IMR-90 (cell line): Measurements from ENCODE around the gene EFCAB8. TPM values are rescaled to one million over a fixed set of nuclear protein-coding genes. Genes with fewer than 3 reads are reported as not detected.

ENCODE experiments used
- ATAC-seq: fragments of 200-7000 bp; cut with Tn5 transposase; 2 replicates; pipeline ENCODE4 v1.9.1; 2020; ENCODE audit warnings: low read depth, mild to moderate bottlenecking, moderate library complexity
- BruUV-seq: library from RNA; stranded (reverse); fragments of 400-500 nt; replicated peaks from 2 replicates; lab custom pipeline; 2021; lab: Mats Ljungman, UMichigan
- CTCF ChIA-PET: fragments of 300-600 bp; formaldehyde crosslinking; extraction: SDS; loops from one replicate; lab custom pipeline; 2021; ENCODE audit warnings: antibody characterized with exemption; lab: Yijun Ruan, JAX
- POLR2A ChIA-PET: fragments of 300-600 bp; sonication (Branson Sonifier 250); formaldehyde crosslinking; loops from one replicate; lab custom pipeline; 2022; ENCODE audit warnings: antibody characterized with exemption; ENCODE audit not compliant: unreplicated experiment; lab: Charles Lee
- DNase-seq: peaks from one replicate; pipeline ENCODE4 v3.0.0; 2013
- H2AFZ ChIP-seq: replicated peaks from 2 replicates; pipeline ENCODE3; 2013; ENCODE audit warnings: low read length, mild to moderate bottlenecking; ENCODE audit not compliant: poor library complexity
- H2AK5ac ChIP-seq: 2 replicates; pipeline ENCODE4 v1.6.1; 2013; ENCODE audit warnings: low read depth, low read length, inconsistent platforms
- H2AK9ac ChIP-seq: replicated peaks from 2 replicates; pipeline ENCODE3; 2013; ENCODE audit warnings: mild to moderate bottlenecking, low read depth, low read length, moderate library complexity; ENCODE audit not compliant: poor library complexity
- H2BK120ac ChIP-seq: 2 replicates; pipeline ENCODE4 v1.6.1; 2013; ENCODE audit warnings: low read depth, low read length, inconsistent platforms
- H2BK15ac ChIP-seq: 3 replicates; pipeline ENCODE4 v1.6.1; 2013; ENCODE audit warnings: low read depth, low read length, inconsistent platforms
- H2BK20ac ChIP-seq: 2 replicates; pipeline ENCODE4 v1.6.1; 2013; ENCODE audit warnings: low read depth, mild to moderate bottlenecking, inconsistent platforms, low read length, moderate library complexity
- H2BK5ac ChIP-seq: 2 replicates; pipeline ENCODE4 v1.6.1; 2013; ENCODE audit warnings: mild to moderate bottlenecking, low read depth, low read length, inconsistent platforms; ENCODE audit not compliant: poor library complexity, severe bottlenecking
- H3K14ac ChIP-seq: replicated peaks from 2 replicates; pipeline ENCODE4 v1.6.1; 2013; ENCODE audit warnings: low read depth, low read length, inconsistent platforms
- H3K18ac ChIP-seq: 2 replicates; pipeline ENCODE4 v1.6.1; 2013; ENCODE audit warnings: low read depth, low read length, control low read depth
- H3K23ac ChIP-seq: 2 replicates; pipeline ENCODE4 v1.6.1; 2013; ENCODE audit warnings: low read depth, low read length, inconsistent platforms
- H3K27ac ChIP-seq: 2 replicates; pipeline ENCODE4 v1.5.1; 2013; ENCODE audit warnings: mild to moderate bottlenecking, control low read depth, low read length; ENCODE audit not compliant: insufficient read depth
- H3K27me3 ChIP-seq: 2 replicates; pipeline ENCODE4 v1.6.1; 2013; ENCODE audit warnings: low read length; ENCODE audit not compliant: control insufficient read depth, insufficient read depth
- H3K36me3 ChIP-seq: 2 replicates; pipeline ENCODE4 v1.6.1; 2013; ENCODE audit warnings: low read length, mixed read lengths; ENCODE audit not compliant: control insufficient read depth, insufficient read depth
- H3K4ac ChIP-seq: 2 replicates; pipeline ENCODE4 v1.6.1; 2013; ENCODE audit warnings: low read depth, low read length, inconsistent platforms
- H3K4me1 ChIP-seq: 2 replicates; pipeline ENCODE4 v1.6.1; 2013; ENCODE audit warnings: low read length, mixed read lengths; ENCODE audit not compliant: control insufficient read depth, insufficient read depth
- H3K4me2 ChIP-seq: 2 replicates; pipeline ENCODE4 v1.6.1; 2013; ENCODE audit warnings: low read depth, mild to moderate bottlenecking, control low read depth, low read length, moderate library complexity
- H3K4me3 ChIP-seq: 2 replicates; pipeline ENCODE4 v1.5.1; 2013; ENCODE audit warnings: low read depth, mild to moderate bottlenecking, control low read depth, low read length, moderate library complexity; ENCODE audit not compliant: insufficient read depth
- H3K56ac ChIP-seq: 2 replicates; pipeline ENCODE4 v1.6.1; 2013; ENCODE audit warnings: low read length, inconsistent platforms; ENCODE audit not compliant: insufficient read depth; ENCODE audit errors: extremely low read depth
- H3K79me1 ChIP-seq, 2 experiments: 2 replicates each; pipeline ENCODE4 v1.6.1; 2013; ENCODE audit warnings: low read length in 2 of 2, inconsistent platforms in 1 of 2, low read depth in 1 of 2
- H3K9ac ChIP-seq: 2 replicates; pipeline ENCODE4 v1.6.1; 2013; ENCODE audit warnings: low read depth, low read length, control low read depth
- H3K9me1 ChIP-seq: 2 replicates; pipeline ENCODE4 v1.6.1; 2013; ENCODE audit warnings: low read length, inconsistent platforms; ENCODE audit not compliant: insufficient read depth
- H3K9me3 ChIP-seq: 2 replicates; pipeline ENCODE4 v1.6.1; 2013; ENCODE audit warnings: low read length; ENCODE audit not compliant: control insufficient read depth, insufficient read depth
- H4K20me1 ChIP-seq: 2 replicates; pipeline ENCODE4 v1.6.1; 2013; ENCODE audit warnings: low read length, inconsistent platforms; ENCODE audit not compliant: insufficient read depth
- H4K5ac ChIP-seq: 2 replicates; pipeline ENCODE4 v1.6.1; 2013; ENCODE audit warnings: mild to moderate bottlenecking, low read depth, low read length, control low read depth
- H4K8ac ChIP-seq, 2 experiments: 2 replicates each; pipeline ENCODE4 v1.6.1; 2013; ENCODE audit warnings: low read depth in 2 of 2, low read length in 2 of 2, control low read depth in 1 of 2, inconsistent platforms in 1 of 2
- H4K91ac ChIP-seq: 2 replicates; pipeline ENCODE4 v1.6.1; 2013; ENCODE audit warnings: low read depth, low read length, inconsistent platforms; ENCODE audit not compliant: insufficient read depth
- BHLHE40 ChIP-seq: fragments of 150-350 bp; IDR thresholded peaks from 2 replicates; pipeline ENCODE4 v1.6.1; 2016; ENCODE audit warnings: mild to moderate bottlenecking, low read depth, low read length
- CEBPB ChIP-seq: IDR thresholded peaks from 2 replicates; pipeline ENCODE4 v1.6.1; 2012; ENCODE audit warnings: low read depth, low read length, improper control_type of control experiment
- FOS ChIP-seq: fragments of 150-350 bp; IDR thresholded peaks from 2 replicates; pipeline ENCODE4 v1.6.1; 2016; ENCODE audit warnings: low read depth, low read length
- MAFK ChIP-seq: IDR thresholded peaks from 2 replicates; pipeline ENCODE4 v1.6.1; 2012; ENCODE audit warnings: low read depth, low read length, improper control_type of control experiment
- MAZ ChIP-seq: IDR thresholded peaks from 2 replicates; pipeline ENCODE4 v1.6.1; 2012; ENCODE audit warnings: low read depth, mild to moderate bottlenecking, low read length, improper control_type of control experiment, moderate library complexity, borderline replicate concordance
- NFE2L2 ChIP-seq: fragments of 150-350 bp; IDR thresholded peaks from 2 replicates; pipeline ENCODE4 v1.6.1; 2016; ENCODE audit warnings: low read depth, mild to moderate bottlenecking, low read length
- POLR2A ChIP-seq: IDR thresholded peaks from 2 replicates; pipeline ENCODE4 v1.6.1; 2012; ENCODE audit warnings: mild to moderate bottlenecking, low read depth, low read length
- RAD21 ChIP-seq: IDR thresholded peaks from 2 replicates; pipeline ENCODE4 v1.6.1; 2012; ENCODE audit warnings: low read length, improper control_type of control experiment
- RCOR1 ChIP-seq: IDR thresholded peaks from 2 replicates; pipeline ENCODE4 v1.6.1; 2012; ENCODE audit warnings: mild to moderate bottlenecking, low read length, improper control_type of control experiment; ENCODE audit not compliant: insufficient replicate concordance
- SMC3 ChIP-seq: fragments of 150-350 bp; IDR thresholded peaks from 2 replicates; pipeline ENCODE4 v1.6.1; 2016; ENCODE audit warnings: low read depth, mild to moderate bottlenecking, antibody characterized with exemption, low read length, moderate library complexity
- WGBS, 2 experiments: methylation state at CpG; one replicate each; pipeline versions ENCODE4 v1.1.5 to v1.1.7; 2013; ENCODE audit warnings: missing lambda C conversion rate in 2 of 2; ENCODE audit not compliant: insufficient read length in 1 of 2; ENCODE audit errors: extremely low coverage in 2 of 2; 5-methylcytosine and 5-hydroxymethylcytosine counted together
- dilution Hi-C: fragments of 300-500 bp; cut with HindIII; formaldehyde crosslinking; loops from one replicate; pipeline ENCODE4 v1.14.3; 2018; ENCODE audit warnings: low sequenced_read_pairs; ENCODE audit not compliant: unreplicated experiment
- in situ Hi-C: fragments of 300-500 bp; cut with MboI; formaldehyde crosslinking; loops from 3 replicates; pipeline ENCODE4 v1.14.3; 2019; ENCODE audit warnings: low sequenced_read_pairs, inconsistent platforms, mixed read lengths
- intact Hi-C: fragments of 100-400 bp; cut with micrococcal nuclease; formaldehyde crosslinking; loops from 2 replicates; pipeline ENCODE4 v1.10.0; 2022
- polyA plus RNA-seq, 3 experiments: library from polyadenylated mRNA; depleted of rRNA; stranded (reverse); fragments of >200 nt; gene quantifications; 2 replicates each; pipeline ENCODE4 v1.2.3, GENCODE V29; 2012; ENCODE audit warnings: low replicate concordance in 1 of 3
- total RNA-seq: library from RNA; depleted of rRNA; stranded (reverse); fragments of >200 nt; gene quantifications from 2 replicates; pipeline ENCODE4 v1.2.3, GENCODE V29; 2012
- TF ChIP-seq, protein P1 (sequence below): conservative IDR thresholded peaks from 2 replicates; pipeline ENCODE4 v1.5.1; 2012; ENCODE audit warnings: mild to moderate bottlenecking, low read depth, low read length, improper control_type of control experiment
- TF ChIP-seq, protein P2 (sequence below): fragments of 150-350 bp; IDR thresholded peaks from 2 replicates; pipeline ENCODE4 v1.6.1; 2017; ENCODE audit warnings: mild to moderate bottlenecking, antibody characterized with exemption, low read length, low read depth

Gene EFCAB8
- total and polyA plus RNA-seq, 2 of the 4 experiments (the other 2 are of a cell fraction) = not detected

DNA sequence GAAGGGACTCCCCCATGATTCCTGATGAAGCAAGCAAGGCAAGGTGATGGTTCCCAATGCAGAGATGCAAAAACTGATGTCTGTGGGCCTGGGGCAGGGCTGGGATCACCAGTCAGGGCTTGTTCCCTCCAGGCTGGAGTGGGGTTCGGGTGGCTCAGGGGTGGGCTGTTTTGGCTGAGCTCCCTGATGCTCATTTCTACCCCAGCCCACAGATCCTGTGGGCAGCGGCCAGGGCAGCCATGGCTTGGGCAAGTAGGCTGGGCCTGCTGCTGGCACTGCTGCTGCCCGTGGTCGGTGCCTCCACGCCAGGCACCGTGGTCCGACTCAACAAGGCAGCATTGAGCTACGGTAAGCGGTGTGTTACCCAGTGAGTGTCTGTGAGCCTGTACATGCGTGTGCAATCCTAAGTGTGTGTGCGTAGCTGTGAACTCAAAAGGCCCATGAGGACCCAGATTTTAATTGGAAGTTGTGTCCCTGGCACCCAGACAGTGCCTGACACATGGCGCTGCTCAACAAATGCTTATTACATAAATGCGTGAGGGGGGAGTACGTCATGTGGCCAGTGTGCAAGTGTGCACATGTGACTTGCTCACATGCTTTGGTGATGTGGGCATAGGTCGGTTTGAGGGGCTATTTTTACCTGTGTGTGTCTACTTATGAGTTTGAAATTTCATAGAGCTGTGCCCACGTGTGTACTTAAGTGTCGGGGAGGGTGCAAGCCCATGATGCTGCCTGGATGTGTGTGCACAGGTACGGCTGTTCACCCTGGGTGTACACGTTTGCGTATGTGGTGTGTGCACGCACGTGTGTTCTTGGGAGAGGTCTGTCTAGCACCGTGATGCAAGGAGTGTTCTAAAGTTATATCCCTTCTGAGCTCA is 149.9 kb downstream of the EFCAB8 start (continued):
- TF ChIP-seq NFE2L2 = no peak

DNA sequence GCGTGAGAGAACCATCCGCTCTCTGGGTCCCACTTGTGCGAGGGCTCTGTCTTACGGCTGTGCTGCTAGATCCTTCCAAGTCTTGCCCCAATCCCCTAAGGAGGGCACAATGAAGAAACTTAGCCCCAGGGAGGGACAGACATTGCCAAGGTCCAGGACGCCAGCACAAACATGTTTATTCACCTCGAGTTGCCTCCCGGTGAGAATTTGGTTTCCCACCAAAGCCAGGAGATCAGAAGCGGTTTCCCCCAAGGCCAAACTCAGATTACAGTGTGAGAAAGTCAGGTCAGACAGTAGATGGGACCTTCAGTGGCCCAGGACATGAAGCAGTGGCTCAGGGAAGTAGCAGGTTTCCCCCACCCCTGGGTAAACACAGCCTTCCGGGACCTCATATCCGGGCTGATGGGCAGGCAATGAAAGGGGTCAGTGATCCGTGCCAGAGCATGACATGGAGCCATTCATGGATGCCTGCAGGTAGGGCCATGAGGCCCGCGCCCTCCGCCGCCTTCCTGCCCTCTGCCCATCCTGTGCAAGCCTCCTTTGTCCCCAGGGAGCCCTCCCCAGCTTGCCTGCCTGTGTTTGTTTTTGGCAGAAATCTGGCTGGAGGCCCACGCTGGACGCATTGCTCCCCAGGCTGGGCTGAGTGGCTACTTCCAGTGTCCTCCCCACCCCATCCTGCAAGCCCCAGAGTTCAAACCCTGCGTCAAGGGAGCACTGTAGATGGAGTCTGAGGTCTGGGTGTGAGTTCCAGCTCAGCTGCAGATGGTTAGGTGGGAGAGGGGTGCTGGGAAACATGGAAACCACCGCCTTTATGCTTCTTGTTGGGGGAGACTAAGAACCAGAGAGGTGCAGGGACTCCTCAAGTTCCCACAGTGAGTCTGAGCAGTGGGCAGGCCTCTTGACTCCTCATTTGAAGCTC is 150.8 kb downstream of the EFCAB8 start:
- no peak overlapping the region for H2BK20ac ChIP-seq
- H3K23ac ChIP-seq = no peak overlapping the region
- H2AK9ac ChIP-seq = no peak overlapping the region
- no peak overlapping the region for H3K18ac ChIP-seq
- H2BK15ac ChIP-seq = no peak overlapping the region
- H3K9ac ChIP-seq = no peak overlapping the region
- no peak overlapping the region for H4K91ac ChIP-seq
- H3K79me1 ChIP-seq = no peaks in the 10 kb centered on the region
- H3K27ac ChIP-seq = no peak overlapping the region
- WGBS, 2 experiments = 41% methylated on average over 4 of the region's 19 CpGs; no CpG with 5 or more reads in 1 of the 2 experiments
- H2AK5ac ChIP-seq = no peak overlapping the region
- no peaks in the 10 kb centered on the region; the same call in 1 of the 2 replicates for H4K20me1 ChIP-seq
- H2BK120ac ChIP-seq = no peak overlapping the region
- H4K5ac ChIP-seq = no peak overlapping the region
- no peak for ATAC-seq
- DNase-seq = no peak
- no peak overlapping the region for H3K4ac ChIP-seq
- peaks cover 10% of the 10 kb centered on the region for H3K27me3 ChIP-seq
- no peaks in the 10 kb centered on the region for H3K9me3 ChIP-seq
- H3K9me1 ChIP-seq = no peaks in the 10 kb centered on the region
- H4K8ac ChIP-seq = no peak overlapping the region
- intact Hi-C loops (no loop called here), dilution Hi-C loops (no loop called here), in situ Hi-C loops (no loop called here)
- H3K56ac ChIP-seq = no peak overlapping the region
- no TSS peak for BruUV-seq
- H3K36me3 ChIP-seq = no peaks in the 10 kb centered on the region
- no peak overlapping the region for H2AFZ ChIP-seq
- H3K4me3 ChIP-seq = no peak overlapping the region
- ChIA-PET CTCF (no interaction called here), POLR2A (no interaction called here)
- no peak overlapping the region for H2BK5ac ChIP-seq
- no peak overlapping the region for H3K4me2 ChIP-seq
- no peaks in the 10 kb centered on the region for H3K4me1 ChIP-seq
- H3K14ac ChIP-seq = no peak overlapping the region
- no peak for TF ChIP-seq FOS
- TF ChIP-seq MAZ = no peak
- no peak for TF ChIP-seq SMC3
- no peak for TF ChIP-seq RCOR1
- TF ChIP-seq NFE2L2 = no peak
- TF ChIP-seq, protein P1, sequence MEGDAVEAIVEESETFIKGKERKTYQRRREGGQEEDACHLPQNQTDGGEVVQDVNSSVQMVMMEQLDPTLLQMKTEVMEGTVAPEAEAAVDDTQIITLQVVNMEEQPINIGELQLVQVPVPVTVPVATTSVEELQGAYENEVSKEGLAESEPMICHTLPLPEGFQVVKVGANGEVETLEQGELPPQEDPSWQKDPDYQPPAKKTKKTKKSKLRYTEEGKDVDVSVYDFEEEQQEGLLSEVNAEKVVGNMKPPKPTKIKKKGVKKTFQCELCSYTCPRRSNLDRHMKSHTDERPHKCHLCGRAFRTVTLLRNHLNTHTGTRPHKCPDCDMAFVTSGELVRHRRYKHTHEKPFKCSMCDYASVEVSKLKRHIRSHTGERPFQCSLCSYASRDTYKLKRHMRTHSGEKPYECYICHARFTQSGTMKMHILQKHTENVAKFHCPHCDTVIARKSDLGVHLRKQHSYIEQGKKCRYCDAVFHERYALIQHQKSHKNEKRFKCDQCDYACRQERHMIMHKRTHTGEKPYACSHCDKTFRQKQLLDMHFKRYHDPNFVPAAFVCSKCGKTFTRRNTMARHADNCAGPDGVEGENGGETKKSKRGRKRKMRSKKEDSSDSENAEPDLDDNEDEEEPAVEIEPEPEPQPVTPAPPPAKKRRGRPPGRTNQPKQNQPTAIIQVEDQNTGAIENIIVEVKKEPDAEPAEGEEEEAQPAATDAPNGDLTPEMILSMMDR = no peak
- no peak for TF ChIP-seq RAD21
- no peak for TF ChIP-seq BHLHE40
- TF ChIP-seq, protein P2, sequence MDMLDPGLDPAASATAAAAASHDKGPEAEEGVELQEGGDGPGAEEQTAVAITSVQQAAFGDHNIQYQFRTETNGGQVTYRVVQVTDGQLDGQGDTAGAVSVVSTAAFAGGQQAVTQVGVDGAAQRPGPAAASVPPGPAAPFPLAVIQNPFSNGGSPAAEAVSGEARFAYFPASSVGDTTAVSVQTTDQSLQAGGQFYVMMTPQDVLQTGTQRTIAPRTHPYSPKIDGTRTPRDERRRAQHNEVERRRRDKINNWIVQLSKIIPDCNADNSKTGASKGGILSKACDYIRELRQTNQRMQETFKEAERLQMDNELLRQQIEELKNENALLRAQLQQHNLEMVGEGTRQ = no peak
- no peak for TF ChIP-seq MAFK
- TF ChIP-seq POLR2A = no peak
- no peak for TF ChIP-seq CEBPB
